GM12874 (cell line): Measurements from ENCODE around the gene SETDB1.
A peak's percentile ranks its signal among the peaks of the same experiment; 100 is the strongest.

Source experiments
- CTCF ChIP-seq: IDR thresholded peaks from 2 replicates; pipeline ENCODE4 v1.5.1; 2011; ENCODE audit warnings: low read depth, mild to moderate bottlenecking, control low read depth, low read length, moderate library complexity; ENCODE audit not compliant: insufficient read depth

The SETDB1 gene

GRCh38 chr1:151002051-151002450 is 75.9 kb downstream of the SETDB1 start:
- no peak for TF ChIP-seq CTCF

- no peak for TF ChIP-seq CTCF
Measured at GRCh38 chr1:151002611-151003010, 76.4 kb downstream of the SETDB1 start.

DNA sequence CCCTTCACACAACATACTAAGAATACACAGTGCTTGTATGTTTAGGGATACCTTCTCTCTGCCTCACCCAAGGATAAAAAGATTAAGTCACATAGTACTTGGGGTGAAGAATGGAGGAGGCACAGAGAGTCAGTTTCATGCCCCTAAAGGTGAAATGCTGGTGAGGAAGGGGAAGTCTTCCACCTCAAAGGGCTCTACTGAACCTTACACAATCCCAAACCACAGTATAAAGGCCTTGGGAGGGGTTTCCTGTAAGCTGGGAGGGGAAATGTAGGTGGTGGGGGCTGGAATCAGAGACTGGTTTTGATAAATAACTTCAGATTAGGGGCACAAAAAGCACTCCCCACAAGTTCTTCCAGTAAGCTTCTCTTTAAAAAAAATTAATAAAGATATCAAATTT is 77.0 kb downstream of the SETDB1 start:
- no peak for TF ChIP-seq CTCF

DNA sequence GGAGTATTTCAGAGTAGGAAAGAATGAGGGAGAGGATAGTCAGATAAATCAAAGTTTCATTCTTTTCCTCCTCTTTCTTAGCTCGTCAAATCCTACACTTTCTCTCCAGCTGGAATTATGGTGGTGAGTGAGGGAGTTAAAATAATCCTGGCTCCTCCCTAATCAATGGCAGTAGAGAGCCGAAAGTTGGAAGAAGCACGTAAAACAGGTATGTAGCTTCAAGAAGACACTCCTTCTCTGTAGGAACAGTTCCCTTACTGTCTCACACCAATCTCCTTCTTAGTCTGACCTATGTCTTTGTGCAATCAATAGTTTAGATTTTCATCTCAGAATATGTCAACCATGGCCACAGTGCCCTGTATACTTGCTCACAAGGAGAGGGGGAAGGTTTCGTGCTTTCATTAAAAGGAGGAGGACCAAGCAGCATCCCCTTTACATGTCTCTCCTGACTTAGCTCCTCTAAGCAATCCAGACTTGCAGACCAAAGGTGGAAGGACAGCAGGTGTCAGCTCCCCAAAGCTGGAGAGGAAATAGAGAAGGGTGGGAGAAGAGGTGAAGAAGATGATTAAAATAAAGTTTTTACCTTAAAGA is 79.7 kb downstream of the SETDB1 start:
- TF ChIP-seq CTCF = no peak

DNA sequence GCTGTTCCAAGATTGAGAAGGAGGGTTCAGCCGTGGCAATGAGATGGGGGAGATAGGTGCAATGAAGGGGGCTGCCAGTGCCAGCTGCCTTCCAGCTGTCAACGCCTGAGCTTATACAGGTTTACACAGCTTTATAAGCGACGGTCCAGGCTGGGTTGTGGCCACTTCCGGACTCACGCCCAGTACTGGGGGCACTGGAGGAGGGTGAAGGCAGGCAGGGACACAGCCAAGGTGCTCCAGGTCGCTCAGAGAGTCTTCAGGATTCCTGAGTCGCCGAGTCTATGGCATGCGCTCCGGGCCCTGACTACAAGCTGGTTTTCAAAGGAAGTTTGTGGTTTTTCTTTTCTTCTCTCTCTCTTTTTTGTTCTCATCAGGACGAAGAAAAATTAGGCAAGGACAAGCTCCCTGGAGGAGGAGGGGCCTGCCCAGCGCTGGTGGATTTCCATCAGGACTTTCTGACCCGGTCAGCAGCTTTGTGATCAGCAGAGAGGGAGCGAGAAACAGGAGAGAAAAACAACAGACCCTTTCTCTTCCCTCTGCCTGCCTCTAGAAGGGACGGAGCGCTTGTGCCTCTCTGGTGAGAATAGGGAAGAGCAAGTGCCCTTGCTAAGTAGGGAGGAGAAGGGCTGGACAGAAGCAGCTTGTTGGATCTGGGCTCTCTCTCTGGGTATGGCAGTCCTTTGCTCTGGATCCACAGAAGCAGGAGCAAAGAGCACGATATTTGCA is 80.3 kb downstream of the SETDB1 start, which contains the start of gene MINDY1:
Gene MINDY1 (minus strand): TSS at position 576 of the 726 bp plus-strand sequence. CDS start 4,285 bp downstream, outside the sequence.
- peak; percentile 51 for TF ChIP-seq CTCF

GRCh38 chr1:151007853-151008243 is 81.7 kb downstream of the SETDB1 start:
- TF ChIP-seq CTCF = no peak

DNA sequence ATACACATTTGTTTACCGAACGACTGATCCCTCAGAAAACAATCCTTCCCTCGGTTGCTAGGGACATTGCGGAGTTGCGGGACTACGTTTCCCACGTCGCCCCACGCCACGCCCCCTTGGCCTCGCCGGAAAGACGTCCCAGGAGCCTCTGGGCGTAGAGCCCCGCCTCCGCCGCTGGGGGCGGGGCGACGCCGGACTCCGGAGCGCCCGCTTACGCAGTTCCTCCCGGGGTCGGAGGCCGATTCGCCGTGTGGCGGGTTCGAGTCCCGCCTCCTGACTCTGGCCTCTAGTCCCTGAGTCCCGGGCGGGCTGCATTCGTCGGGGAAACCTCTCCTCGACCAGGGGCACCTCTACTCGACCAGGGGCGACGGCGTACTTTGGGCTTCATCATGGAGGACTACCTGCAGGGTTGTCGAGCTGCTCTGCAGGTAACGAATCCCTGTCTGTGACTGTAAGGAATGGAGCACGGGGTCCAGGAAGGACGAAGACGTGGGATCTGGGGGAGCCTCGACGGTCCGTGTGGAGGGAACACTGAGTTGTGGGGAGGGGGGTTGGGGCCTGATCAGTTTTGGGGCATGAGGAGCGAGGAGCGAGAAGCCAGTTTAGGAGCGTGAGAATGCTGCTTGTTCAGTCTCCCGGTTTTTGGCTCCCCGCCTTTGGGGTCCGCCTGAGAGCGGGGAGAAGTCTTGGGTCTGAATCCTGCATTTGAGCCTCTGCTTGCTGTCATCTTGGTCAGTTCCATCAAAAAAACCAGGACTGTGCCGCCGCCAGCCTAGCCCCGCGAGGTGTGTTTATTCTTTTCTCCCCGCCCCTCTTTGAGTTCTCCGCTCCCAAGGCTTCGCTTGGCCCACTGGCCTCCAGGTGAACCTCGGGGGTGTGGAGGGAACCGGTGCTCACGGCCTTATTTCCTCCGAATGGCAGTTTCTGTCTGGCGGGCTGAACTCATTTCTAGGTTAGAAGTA is 82.4 kb downstream of the SETDB1 start, which contains the start of gene PRUNE1:
Gene PRUNE1 (plus strand): TSS at position 206 of the 962 bp plus-strand sequence. CDS start 184 bp downstream, at position 390.
- TF ChIP-seq CTCF = no peak
